Upper lobe of left lung (tissue), 6 donors: ENCODE data around the gene NRDE2. TPM values are rescaled to one million over a fixed set of nuclear protein-coding genes. Genes with fewer than 3 reads are reported as not detected.
A peak's percentile ranks its signal among the peaks of the same experiment; 100 is the strongest.

ENCODE experiments used
- ATAC-seq, 2 donors: fragments of 200-7000 bp; cut with Tn5 transposase; one replicate each; pipeline ENCODE4 v1.9.1; 2022; ENCODE audit warnings: mild to moderate bottlenecking in 2 of 2, moderate library complexity in 2 of 2; ENCODE audit not compliant: low FRiP score in 2 of 2
- DNase-seq, 2 donors: peaks; one replicate each; pipeline ENCODE4 v3.0.0-alpha.2; 2019 to 2020
- H3K27ac ChIP-seq, 4 donors: fragments of 200-600 bp; sonication (generic); one replicate each; pipeline ENCODE4 v1.5.1; 2016 to 2019
- H3K27me3 ChIP-seq, 4 donors: fragments of 200-600 bp; sonication (generic); one replicate each; pipeline ENCODE4 v1.5.1; 2017 to 2019
- H3K36me3 ChIP-seq, 4 donors: fragments of 200-600 bp; sonication (generic); one replicate each; pipeline ENCODE4 v1.5.1; 2016 to 2019
- H3K4me1 ChIP-seq, 4 donors: fragments of 200-600 bp; sonication (generic); one replicate each; pipeline ENCODE4 v1.5.1; 2018 to 2019
- H3K4me3 ChIP-seq, 4 donors: fragments of 200-600 bp; sonication (generic); one replicate each; pipeline ENCODE4 v1.5.1; 2017 to 2019; ENCODE audit warnings: mild to moderate bottlenecking in 2 of 4, moderate library complexity in 1 of 4
- H3K9me3 ChIP-seq, 4 donors: fragments of 200-600 bp; sonication (generic); one replicate each; pipeline ENCODE4 v1.5.1; 2018 to 2019
- EP300 ChIP-seq, 4 donors: sonication (generic); formaldehyde crosslinking; IDR thresholded peaks; one replicate each; pipeline ENCODE4 v1.5.1; 2017; ENCODE audit warnings: antibody characterized with exemption in 4 of 4, control low read depth in 2 of 4
- POLR2A ChIP-seq, 4 donors: fragments of 450-650 bp; IDR thresholded peaks; one replicate each; pipeline ENCODE4 v1.5.1; 2016 to 2017; ENCODE audit warnings: antibody characterized with exemption in 4 of 4, mild to moderate bottlenecking in 2 of 4
- POLR2AphosphoS5 ChIP-seq, 2 donors: sonication (generic); formaldehyde crosslinking; IDR thresholded peaks; one replicate each; pipeline ENCODE4 v1.5.1; 2017; ENCODE audit warnings: antibody characterized with exemption in 2 of 2
- WGBS, 2 donors: methylation state at CpG; one replicate each; pipeline ENCODE4 v1.1.5; 2017 to 2018; 5-methylcytosine and 5-hydroxymethylcytosine counted together
- total RNA-seq, 6 donors: library from RNA; depleted of rRNA in 4 of 6; stranded (reverse); fragments of >200 nt in 4 of 6; gene quantifications; one replicate each; pipeline versions ENCODE4 v1.1.0 to v1.2.1, GENCODE V29; 2016 to 2021
- TF ChIP-seq, protein P1 (sequence below), 6 experiments: fragments of 450-650 bp in 4 of 6; fragments of 200-600 bp in 2 of 6; sonication (generic) in 2 of 6; IDR thresholded peaks; one replicate each; pipeline ENCODE4 v1.5.1; 2016 to 2019; ENCODE audit warnings: antibody characterized with exemption in 6 of 6
- donor health status: DM: no; HTN: no; CAD: no; lungs with moderate emphysema.
- donor health status: DM: no; HTN: yes; CAD: no; lungs with severe emphysema.

Gene NRDE2
- total RNA-seq, 6 donors from 2014 or later, result 12.0 to 51.3 (median 20.3) TPM

DNA sequence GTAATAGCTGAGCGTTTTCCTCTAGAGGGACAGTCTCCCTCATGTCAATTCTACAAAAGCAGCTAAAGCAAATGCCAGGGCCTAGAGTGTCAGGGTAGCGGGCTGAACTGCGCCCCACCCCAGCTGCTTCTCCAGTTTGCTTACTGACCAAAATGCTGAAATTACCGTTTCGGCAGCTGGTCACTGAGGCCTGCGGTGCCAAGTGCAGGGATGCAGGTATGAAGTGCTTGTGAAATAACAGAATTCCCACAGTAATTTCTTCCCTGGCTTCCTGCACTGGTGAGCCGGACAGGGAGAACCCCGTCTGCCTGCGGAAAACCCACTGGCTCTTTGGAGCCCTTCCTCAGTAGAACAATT is 56.3 kb downstream of the NRDE2 start:
- no peak overlapping the region for H3K4me3 ChIP-seq
- peaks cover 18 to 87% (median 64%) of the 10 kb centered on the region in 4 donors for H3K36me3 ChIP-seq
- 85 to 92% methylated on average over 9 of the region's 9 CpGs for WGBS, 2 donors
- peaks cover 0 to 7% (median 6%) of the 10 kb centered on the region in 4 donors for H3K4me1 ChIP-seq
- H3K9me3 ChIP-seq, result no peaks in the 10 kb centered on the region
- DNase-seq (no peak), ATAC-seq (no peak)
- H3K27me3 ChIP-seq, result no peaks in the 10 kb centered on the region
- peak overlapping the region in 2 of 4 donors; percentile 18 to 35 for H3K27ac ChIP-seq
- TF ChIP-seq POLR2A (IDR thresholded peaks at IDR 0.05) (no peak), EP300 (IDR thresholded peaks at IDR 0.05) (no peak)
- TF ChIP-seq, protein P1, sequence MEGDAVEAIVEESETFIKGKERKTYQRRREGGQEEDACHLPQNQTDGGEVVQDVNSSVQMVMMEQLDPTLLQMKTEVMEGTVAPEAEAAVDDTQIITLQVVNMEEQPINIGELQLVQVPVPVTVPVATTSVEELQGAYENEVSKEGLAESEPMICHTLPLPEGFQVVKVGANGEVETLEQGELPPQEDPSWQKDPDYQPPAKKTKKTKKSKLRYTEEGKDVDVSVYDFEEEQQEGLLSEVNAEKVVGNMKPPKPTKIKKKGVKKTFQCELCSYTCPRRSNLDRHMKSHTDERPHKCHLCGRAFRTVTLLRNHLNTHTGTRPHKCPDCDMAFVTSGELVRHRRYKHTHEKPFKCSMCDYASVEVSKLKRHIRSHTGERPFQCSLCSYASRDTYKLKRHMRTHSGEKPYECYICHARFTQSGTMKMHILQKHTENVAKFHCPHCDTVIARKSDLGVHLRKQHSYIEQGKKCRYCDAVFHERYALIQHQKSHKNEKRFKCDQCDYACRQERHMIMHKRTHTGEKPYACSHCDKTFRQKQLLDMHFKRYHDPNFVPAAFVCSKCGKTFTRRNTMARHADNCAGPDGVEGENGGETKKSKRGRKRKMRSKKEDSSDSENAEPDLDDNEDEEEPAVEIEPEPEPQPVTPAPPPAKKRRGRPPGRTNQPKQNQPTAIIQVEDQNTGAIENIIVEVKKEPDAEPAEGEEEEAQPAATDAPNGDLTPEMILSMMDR (IDR thresholded peaks at IDR 0.05), result no peak

DNA sequence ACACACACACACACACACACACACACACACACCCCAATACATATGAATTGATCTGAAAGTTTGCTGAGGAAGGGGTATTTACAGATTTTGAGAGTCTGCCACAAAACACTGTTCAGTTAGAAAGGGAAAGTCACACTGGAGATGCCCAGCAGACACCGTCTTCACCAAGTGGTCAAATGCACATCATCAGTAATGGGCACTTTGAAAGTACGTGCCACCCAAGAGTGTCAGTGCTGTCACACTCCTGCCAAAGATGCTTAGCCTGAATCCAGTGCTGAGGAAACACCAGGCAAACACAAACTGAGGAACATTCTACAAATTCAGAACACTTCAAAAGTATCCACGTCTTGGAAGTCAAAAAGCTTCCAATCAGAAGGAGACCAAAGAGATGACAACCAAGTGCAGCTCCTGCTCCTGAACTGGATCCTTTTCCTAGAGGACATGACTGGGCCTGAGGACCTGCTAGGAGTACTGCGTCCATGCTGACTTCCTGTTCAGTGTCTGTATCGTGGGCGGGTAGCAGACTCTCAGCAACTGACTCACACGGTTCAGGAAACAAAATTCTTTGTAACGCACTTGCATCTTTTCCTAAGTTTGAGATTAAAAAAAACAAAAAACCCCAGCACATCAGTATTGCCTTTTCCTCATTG is 56.8 kb downstream of the NRDE2 start:
- Histone ChIP-seq H3K27me3 (no peaks in the 10 kb centered on the region), H3K4me3 (no peak overlapping the region), H3K4me1 (peaks cover 0 to 7% (median 6%) of the 10 kb centered on the region in 4 donors), H3K36me3 (peaks cover 22 to 87% (median 67%) of the 10 kb centered on the region in 4 donors), H3K9me3 (no peaks in the 10 kb centered on the region), H3K27ac (peak overlapping the region in 2 of 4 donors; percentile 18 to 35)
- WGBS, 2 donors, result 58 to 71% methylated on average over 8 of the region's 8 CpGs
- DNase-seq, result peak in 1 of 2 donors; percentile 20
- peak in 1 of 2 donors; percentile 63 for ATAC-seq
- TF ChIP-seq POLR2AphosphoS5 (IDR thresholded peaks at IDR 0.05) (no peak), EP300 (IDR thresholded peaks at IDR 0.05) (no peak), POLR2A (IDR thresholded peaks at IDR 0.05) (no peak)
- TF ChIP-seq, protein P1 (IDR thresholded peaks at IDR 0.05), result no peak

DNA sequence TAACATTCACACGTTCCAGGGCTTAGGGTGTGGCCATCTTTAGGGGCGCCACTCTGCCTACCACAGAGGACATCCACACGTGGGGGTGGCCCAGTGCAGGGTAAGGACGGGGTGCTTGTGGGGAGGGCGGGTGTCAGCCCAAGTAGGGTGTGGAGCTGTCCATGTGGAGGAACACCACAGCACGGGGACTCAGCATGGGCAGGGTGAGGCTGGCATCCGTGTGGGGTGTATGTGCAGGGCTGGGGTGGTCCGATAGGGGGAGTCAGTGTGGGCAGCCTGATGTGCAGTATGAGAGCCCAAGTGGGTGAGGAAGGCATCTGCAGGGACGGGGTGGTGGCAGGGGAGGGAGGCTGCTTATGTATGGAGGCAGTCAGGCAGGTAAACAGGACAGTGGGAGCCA is 57.7 kb downstream of the NRDE2 start:
- H3K36me3 ChIP-seq, result peaks cover 28 to 87% (median 71%) of the 10 kb centered on the region in 4 donors
- no peaks in the 10 kb centered on the region for H3K9me3 ChIP-seq
- TF ChIP-seq EP300 (IDR thresholded peaks at IDR 0.05) (no peak), POLR2AphosphoS5 (IDR thresholded peaks at IDR 0.05) (no peak), POLR2A (IDR thresholded peaks at IDR 0.05) (no peak)
- TF ChIP-seq, protein P1 (IDR thresholded peaks at IDR 0.05), result no peak
- WGBS, 2 donors, result 70 to 81% methylated on average over 6 to 9 of the region's 9 CpGs
- H3K4me1 ChIP-seq, result peaks cover 0 to 7% (median 6%) of the 10 kb centered on the region in 4 donors
- H3K4me3 ChIP-seq, result no peak overlapping the region
- H3K27ac ChIP-seq, result no peak overlapping the region
- no peaks in the 10 kb centered on the region for H3K27me3 ChIP-seq
- ATAC-seq (peak in 1 of 2 donors; percentile 28), DNase-seq (peak in 1 of 2 donors; percentile 38)

DNA sequence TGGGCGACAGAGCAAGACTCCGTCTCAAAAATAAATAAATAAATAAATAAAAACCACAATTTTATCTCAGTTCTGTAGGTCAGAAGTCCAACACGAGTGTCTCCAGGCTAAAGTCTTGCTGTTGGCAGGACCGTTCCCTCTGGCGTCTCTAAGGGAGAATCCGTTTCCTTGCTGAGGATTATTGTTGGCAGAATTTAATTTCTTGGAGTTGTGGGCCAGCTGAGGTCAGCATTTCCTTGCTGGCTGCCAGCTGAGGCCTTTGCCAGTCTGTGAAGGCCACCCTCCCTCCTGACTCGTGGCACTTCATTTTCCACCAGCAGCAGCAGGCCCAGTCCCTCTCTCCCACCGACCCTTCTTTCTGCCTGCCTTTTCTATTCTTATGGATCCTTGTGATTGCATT is 58.2 kb downstream of the NRDE2 start:
- Histone ChIP-seq H3K27me3 (no peaks in the 10 kb centered on the region), H3K27ac (no peak overlapping the region), H3K4me3 (no peak overlapping the region), H3K9me3 (no peaks in the 10 kb centered on the region), H3K36me3 (peaks cover 24 to 87% (median 71%) of the 10 kb centered on the region in 4 donors), H3K4me1 (peaks cover 0 to 7% (median 6%) of the 10 kb centered on the region in 4 donors)
- 74 to 76% methylated on average over 8 of the region's 8 CpGs for WGBS, 2 donors
- DNase-seq, result no peak
- TF ChIP-seq POLR2AphosphoS5 (IDR thresholded peaks at IDR 0.05), result no peak
- TF ChIP-seq EP300 (IDR thresholded peaks at IDR 0.05), result no peak
- ATAC-seq, result no peak

DNA sequence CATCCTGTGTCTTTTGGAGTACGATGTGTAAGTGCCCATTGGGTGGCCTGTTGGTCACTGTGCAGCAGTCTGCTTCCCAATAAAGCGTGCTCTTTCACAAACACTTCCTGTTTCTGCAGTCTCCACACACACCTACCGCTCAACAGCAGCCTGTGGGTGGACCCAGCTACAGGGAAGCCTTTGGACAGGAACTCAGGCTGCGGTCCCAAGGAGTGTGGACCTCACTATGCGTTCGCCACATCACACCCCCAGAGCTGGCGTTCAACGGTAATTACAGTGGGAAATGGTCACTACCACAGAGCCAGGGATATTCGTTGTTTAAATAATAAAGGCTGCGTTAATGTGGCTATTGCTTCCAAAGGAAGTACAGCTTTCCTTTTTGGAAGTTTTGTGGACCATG is 59.2 kb downstream of the NRDE2 start:
- H3K9me3 ChIP-seq, result no peaks in the 10 kb centered on the region
- H3K4me1 ChIP-seq, result peaks cover 0 to 7% (median 6%) of the 10 kb centered on the region in 4 donors
- DNase-seq, result peak in 1 of 2 donors; percentile 62
- H3K27me3 ChIP-seq, result no peaks in the 10 kb centered on the region
- ATAC-seq, result no peak
- no peak overlapping the region for H3K4me3 ChIP-seq
- peak overlapping the region in 2 of 4 donors; percentile 30 to 48 for H3K27ac ChIP-seq
- WGBS, 2 donors, result 62 to 74% methylated on average over 9 to 10 of the region's 10 CpGs
- TF ChIP-seq EP300 (IDR thresholded peaks at IDR 0.05), result no peak
- no peak for TF ChIP-seq POLR2AphosphoS5 (IDR thresholded peaks at IDR 0.05)
- TF ChIP-seq, protein P1 (IDR thresholded peaks at IDR 0.05), result no peak
- no peak for TF ChIP-seq POLR2A (IDR thresholded peaks at IDR 0.05)
- H3K36me3 ChIP-seq, result peaks cover 16 to 87% (median 69%) of the 10 kb centered on the region in 4 donors
